SU-DHL-6 (cell line): ENCODE measurements around the gene GMDS.

Experiments
- H2AFZ ChIP-seq: fragments of 200-600 bp; sonication (generic); 2 replicates; pipeline ENCODE4 v1.6.1; 2014; ENCODE audit warnings: low read depth, mild to moderate bottlenecking, moderate library complexity, mixed read lengths, antibody characterized with exemption, low read length; ENCODE audit not compliant: severe bottlenecking
- H3F3A ChIP-seq: fragments of 200-600 bp; shearing (Covaris generic); 2 replicates; pipeline ENCODE4 v1.6.0; 2016; ENCODE audit warnings: antibody characterized with exemption, mild to moderate bottlenecking; ENCODE audit not compliant: insufficient read depth
- H3K27ac ChIP-seq: fragments of 200-600 bp; sonication (generic); 2 replicates; pipeline ENCODE4 v1.5.1; 2016; ENCODE audit warnings: low read depth, mild to moderate bottlenecking, low read length, moderate library complexity, mixed read lengths
- H3K27me3 ChIP-seq: fragments of 200-600 bp; sonication (generic), shearing (Covaris generic); 2 replicates; pipeline ENCODE4 v1.6.0; 2014; ENCODE audit warnings: mild to moderate bottlenecking, low read length
- H3K36me3 ChIP-seq: fragments of 200-600 bp; sonication (generic); 2 replicates; pipeline ENCODE4 v1.6.1; 2014; ENCODE audit warnings: mild to moderate bottlenecking, low read length, mixed read lengths
- H3K4me2 ChIP-seq: fragments of 300-600, 200-600 bp; shearing (Covaris generic), sonication (generic); 2 replicates; pipeline ENCODE4 v1.6.0; 2014; ENCODE audit warnings: low read length, low read depth, mild to moderate bottlenecking; ENCODE audit not compliant: poor library complexity, severe bottlenecking
- H3K4me3 ChIP-seq: fragments of 200-600 bp; sonication (generic); 2 replicates; pipeline ENCODE4 v1.5.1; 2014; ENCODE audit warnings: antibody characterized with exemption, low read length, mild to moderate bottlenecking, mixed read lengths; ENCODE audit not compliant: insufficient read depth, poor library complexity, severe bottlenecking
- H3K79me2 ChIP-seq: fragments of 200-600 bp; sonication (generic); 2 replicates; pipeline ENCODE4 v1.6.1; 2014; ENCODE audit warnings: mild to moderate bottlenecking, low read length, moderate library complexity; ENCODE audit not compliant: insufficient read depth
- H3K9ac ChIP-seq: fragments of 200-600 bp; sonication (generic); 2 replicates; pipeline ENCODE4 v1.7.0; 2014; ENCODE audit warnings: mild to moderate bottlenecking, low read length
- H3K9me2 ChIP-seq: fragments of 200-600 bp; sonication (generic); replicated peaks from 2 replicates; pipeline ENCODE4 v1.6.1; 2014; ENCODE audit warnings: low read length; ENCODE audit not compliant: insufficient read depth
- H3K9me3 ChIP-seq: fragments of 200-600 bp; sonication (generic); 2 replicates; pipeline ENCODE4 v1.6.1; 2014; ENCODE audit warnings: low read length, mixed read lengths; ENCODE audit not compliant: insufficient read depth
- H4K20me1 ChIP-seq: fragments of 200-600 bp; sonication (generic); 2 replicates; pipeline ENCODE4 v1.6.1; 2014; ENCODE audit warnings: low read depth, mild to moderate bottlenecking, antibody characterized with exemption, low read length, moderate library complexity, mixed read lengths
- EZH2phosphoT487 ChIP-seq: fragments of 200-600 bp; sonication (generic), shearing (Covaris generic); conservative IDR thresholded peaks from 2 replicates; pipeline ENCODE4 v1.6.1; 2018; ENCODE audit warnings: mild to moderate bottlenecking, antibody characterized with exemption, low read length, moderate library complexity, mixed read lengths
- TF ChIP-seq, protein P1 (sequence below): fragments of 200-600 bp; sonication (generic); IDR thresholded peaks from one replicate; pipeline ENCODE4 v1.5.1; 2017; ENCODE audit warnings: antibody characterized with exemption, mild to moderate bottlenecking, low read length, moderate library complexity; ENCODE audit not compliant: insufficient read depth, poor library complexity, severe bottlenecking

The GMDS gene

GRCh38 chr6:1946583-1946982 is 298.8 kb downstream of the GMDS start:
- no peaks in the 10 kb centered on the region for H4K20me1 ChIP-seq
- no peaks in the 10 kb centered on the region for H3K9me3 ChIP-seq
- H3K4me3 ChIP-seq: no peak overlapping the region
- H3K79me2 ChIP-seq: no peaks in the 10 kb centered on the region
- H2AFZ ChIP-seq: no peak overlapping the region
- H3K4me2 ChIP-seq: no peak overlapping the region
- no peaks in the 10 kb centered on the region for H3K27me3 ChIP-seq
- TF ChIP-seq, protein P1, sequence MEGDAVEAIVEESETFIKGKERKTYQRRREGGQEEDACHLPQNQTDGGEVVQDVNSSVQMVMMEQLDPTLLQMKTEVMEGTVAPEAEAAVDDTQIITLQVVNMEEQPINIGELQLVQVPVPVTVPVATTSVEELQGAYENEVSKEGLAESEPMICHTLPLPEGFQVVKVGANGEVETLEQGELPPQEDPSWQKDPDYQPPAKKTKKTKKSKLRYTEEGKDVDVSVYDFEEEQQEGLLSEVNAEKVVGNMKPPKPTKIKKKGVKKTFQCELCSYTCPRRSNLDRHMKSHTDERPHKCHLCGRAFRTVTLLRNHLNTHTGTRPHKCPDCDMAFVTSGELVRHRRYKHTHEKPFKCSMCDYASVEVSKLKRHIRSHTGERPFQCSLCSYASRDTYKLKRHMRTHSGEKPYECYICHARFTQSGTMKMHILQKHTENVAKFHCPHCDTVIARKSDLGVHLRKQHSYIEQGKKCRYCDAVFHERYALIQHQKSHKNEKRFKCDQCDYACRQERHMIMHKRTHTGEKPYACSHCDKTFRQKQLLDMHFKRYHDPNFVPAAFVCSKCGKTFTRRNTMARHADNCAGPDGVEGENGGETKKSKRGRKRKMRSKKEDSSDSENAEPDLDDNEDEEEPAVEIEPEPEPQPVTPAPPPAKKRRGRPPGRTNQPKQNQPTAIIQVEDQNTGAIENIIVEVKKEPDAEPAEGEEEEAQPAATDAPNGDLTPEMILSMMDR: no peak
- no peak for TF ChIP-seq EZH2phosphoT487
- H3K36me3 ChIP-seq: no peaks in the 10 kb centered on the region
- no peak overlapping the region for H3K27ac ChIP-seq
- H3K9ac ChIP-seq: no peak overlapping the region
- no peaks in the 10 kb centered on the region for H3F3A ChIP-seq
- H3K9me2 ChIP-seq: no peaks in the 10 kb centered on the region

- no peak overlapping the region for H3K4me3 ChIP-seq
- no peaks in the 10 kb centered on the region for H3K9me3 ChIP-seq
- H3K9me2 ChIP-seq: no peaks in the 10 kb centered on the region
Measured at GRCh38 chr6:1945235-1945832, 300.1 kb downstream of the GMDS start.

DNA sequence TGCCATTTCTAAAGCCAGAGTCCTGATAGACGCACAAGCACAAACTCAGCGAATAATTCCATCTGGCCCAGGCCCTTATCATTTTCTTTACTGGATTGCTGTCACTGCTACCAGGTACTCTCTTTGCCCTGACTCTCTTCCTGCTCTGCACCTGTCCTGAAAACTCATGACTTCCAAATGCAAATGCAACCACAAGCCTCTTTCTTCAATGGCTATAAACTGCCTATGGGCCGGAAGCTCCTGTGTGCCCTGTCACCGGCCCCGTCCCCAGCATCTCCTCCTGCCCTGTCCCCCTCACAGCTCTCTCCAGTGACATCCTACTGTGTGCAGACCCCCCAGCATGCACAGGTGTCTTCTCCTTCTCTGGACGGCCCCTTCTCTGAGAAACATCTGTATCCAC is 302.6 kb downstream of the GMDS start:
- Histone ChIP-seq H2AFZ (peak overlapping the region; percentile 4), H3K27me3 (no peaks in the 10 kb centered on the region), H3K4me2 (peak overlapping the region; percentile 13), H3K9ac (peak overlapping the region; percentile 1; the same call in 1 of the 2 replicates), H3K79me2 (no peaks in the 10 kb centered on the region), H3K4me3 (no peak overlapping the region), H3F3A (no peaks in the 10 kb centered on the region), H3K27ac (no peak overlapping the region; the same call in 1 of the 2 replicates), H4K20me1 (no peaks in the 10 kb centered on the region), H3K9me2 (no peaks in the 10 kb centered on the region), H3K9me3 (no peaks in the 10 kb centered on the region), H3K36me3 (no peaks in the 10 kb centered on the region)
- TF ChIP-seq, protein P1: no peak
- TF ChIP-seq EZH2phosphoT487: no peak

More at GRCh38 chr6:1945235-1945832, 300.1 kb downstream of the GMDS start:
- H4K20me1 ChIP-seq: no peaks in the 10 kb centered on the region
- no peaks in the 10 kb centered on the region for H3K27me3 ChIP-seq
- H3K27ac ChIP-seq: no peak overlapping the region
- H3K36me3 ChIP-seq: no peaks in the 10 kb centered on the region
- no peak overlapping the region for H3K4me2 ChIP-seq
- H3K79me2 ChIP-seq: no peaks in the 10 kb centered on the region
- no peak overlapping the region for H2AFZ ChIP-seq
- TF ChIP-seq EZH2phosphoT487: no peak
- TF ChIP-seq, protein P1: no peak
- no peaks in the 10 kb centered on the region for H3F3A ChIP-seq
- no peak overlapping the region for H3K9ac ChIP-seq
